Activated CD4-positive, alpha-beta T cell treated with anti-CD3 and anti-CD28 coated beads for 4 hours (primary cell): ENCODE data around the gene TMEM236.

ENCODE experiments used
- DNase-seq, 2 donors: peaks; one replicate each; pipeline ENCODE4 v3.0.0-alpha.2; 2020

Gene TMEM236

DNA sequence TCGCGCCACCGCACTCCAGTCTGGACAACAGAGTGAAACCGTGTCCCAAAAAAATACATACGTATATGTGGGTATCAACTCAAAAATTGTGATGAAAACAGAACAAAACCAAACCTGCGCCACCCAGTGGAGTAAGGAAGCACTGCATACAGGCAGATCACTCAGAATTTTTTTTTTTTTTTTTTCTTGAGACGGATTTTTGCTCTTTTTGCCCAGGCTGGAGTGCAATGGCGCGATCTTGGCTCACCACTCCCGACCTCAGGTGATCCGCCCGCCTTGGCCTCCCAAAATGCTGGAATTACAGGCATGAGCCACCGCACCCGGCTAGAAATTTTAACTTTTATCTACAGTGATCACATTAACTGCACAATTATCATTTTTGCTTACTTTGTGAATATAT is 9.1 kb upstream of the TMEM236 start:
- peak; percentile 59 to 76 for DNase-seq

DNA sequence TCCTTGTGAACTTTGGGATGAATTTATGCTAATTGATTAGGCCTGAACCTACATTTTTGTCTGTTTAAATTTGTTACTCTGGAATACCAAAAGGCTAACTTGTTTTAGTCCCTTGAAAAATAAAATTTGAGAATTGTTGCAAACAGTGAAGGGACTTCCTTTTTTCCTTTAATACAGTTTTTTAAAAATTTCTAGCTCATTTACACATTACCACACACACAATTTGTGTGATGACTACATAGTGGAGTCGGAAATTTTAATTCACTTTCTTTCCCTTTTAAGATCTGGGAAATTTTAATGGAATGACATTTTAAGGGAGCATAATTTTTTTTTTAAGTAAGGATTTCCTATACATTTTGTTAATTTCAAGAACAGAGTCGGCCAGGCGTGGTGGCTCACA is 8.6 kb upstream of the TMEM236 start:
- DNase-seq: no peak

DNA sequence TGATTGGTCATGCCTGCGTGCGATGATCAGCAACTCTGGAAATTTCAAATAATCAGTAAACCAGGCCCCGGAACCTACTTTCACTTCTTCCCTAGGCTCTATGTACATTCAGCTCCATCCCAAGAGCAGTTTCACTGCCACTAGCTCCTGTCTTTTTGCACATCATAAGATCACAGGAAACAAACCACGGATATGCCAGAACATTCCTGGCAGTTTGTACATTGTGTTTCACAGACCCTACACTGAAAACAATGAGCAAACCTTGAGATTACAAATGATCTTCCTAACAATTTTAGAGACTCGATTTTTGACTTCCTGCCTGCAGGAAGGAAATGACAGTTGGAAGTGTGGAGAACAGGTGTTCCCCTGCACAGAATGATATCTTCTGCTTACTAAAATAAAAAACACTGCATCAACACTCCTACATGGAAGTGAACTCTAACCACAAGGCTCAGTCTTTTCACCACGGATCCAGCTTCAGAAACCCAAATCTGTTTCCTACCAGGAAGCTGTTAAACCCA is 7.6 kb upstream of the TMEM236 start:
- DNase-seq: no peak

DNA sequence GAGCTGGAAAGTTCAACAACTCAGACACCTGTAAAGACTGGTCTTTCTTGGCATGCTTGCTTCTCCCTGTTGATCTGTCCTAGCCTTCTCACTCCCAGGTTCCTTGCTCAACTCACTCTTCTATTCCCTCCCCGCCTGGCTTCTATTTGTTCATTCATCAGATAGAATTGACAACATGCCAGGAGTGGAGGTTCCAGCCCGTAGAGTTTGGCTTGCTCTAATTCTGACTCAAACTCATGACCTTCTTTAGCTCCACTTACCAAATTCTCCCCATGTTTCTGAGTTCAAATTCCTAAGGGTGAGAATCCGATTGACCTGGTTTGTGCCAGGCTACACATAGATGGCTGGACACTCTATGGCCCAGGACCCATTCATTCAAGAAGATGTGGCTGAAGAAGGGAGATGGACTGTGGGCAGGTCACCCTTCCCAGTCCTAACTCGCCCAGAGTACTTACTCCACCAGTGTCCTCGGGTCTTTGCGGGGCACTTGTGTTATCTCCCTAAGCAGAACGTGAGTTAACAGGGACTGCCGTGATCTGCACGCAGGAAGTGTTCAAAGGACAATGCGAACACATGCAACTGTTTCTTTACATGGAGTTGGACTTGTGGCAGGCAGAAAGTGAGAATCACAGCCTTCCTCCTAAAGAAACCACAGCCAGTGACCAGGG is 4.0 kb upstream of the TMEM236 start:
- DNase-seq: no peak

DNA sequence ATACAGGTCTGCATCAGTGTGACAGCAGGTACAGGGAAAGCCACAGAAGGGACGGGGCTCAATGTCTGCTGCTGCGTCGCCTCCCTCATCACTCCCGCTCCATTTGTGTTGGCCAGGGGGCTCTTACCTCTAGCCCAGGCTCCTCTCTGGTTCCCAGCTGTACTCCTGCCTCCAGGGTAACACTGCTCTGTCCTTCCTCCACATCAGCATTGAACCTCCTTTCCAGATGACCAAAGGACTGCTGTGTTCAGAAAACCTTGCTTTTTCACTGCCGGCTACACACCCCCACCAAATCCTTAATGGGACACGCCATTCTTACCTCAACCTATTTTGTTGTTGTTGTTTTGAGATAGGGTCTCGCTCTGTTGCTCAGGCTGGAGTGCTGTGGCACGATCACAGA is 2.1 kb upstream of the TMEM236 start:
- no peak for DNase-seq

DNA sequence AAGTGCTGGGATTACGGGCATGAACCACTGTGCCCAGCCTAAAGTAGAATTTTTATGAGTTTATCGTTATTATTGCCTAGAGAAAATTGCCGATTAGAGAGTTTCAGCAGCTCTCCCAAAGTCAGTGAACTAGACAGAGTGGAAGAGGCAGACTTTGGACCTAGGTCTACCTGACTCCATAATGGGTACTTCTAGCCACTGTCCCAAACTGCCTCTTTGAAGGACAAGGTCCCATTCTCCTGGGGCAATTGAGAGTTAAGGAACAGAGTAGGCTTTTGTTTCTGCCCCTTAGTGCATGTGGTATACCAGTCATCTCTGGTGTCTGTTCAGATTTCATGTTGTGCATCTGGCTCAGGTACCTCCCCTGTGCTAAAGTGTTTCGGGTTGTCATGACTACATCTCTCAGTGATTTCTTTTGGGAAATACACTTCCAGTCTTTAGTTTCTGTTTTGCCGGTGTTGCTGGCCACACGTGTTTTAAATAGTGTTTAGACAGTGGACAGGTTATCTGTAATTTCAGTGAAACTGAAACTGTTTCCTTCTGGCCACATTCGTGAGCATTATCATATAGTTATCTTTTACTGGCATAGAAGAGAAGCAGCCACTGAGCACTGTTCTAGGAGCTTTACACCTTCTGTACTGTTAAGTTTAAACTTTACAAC is 4.7 kb downstream of the TMEM236 start:
- no peak for DNase-seq

DNA sequence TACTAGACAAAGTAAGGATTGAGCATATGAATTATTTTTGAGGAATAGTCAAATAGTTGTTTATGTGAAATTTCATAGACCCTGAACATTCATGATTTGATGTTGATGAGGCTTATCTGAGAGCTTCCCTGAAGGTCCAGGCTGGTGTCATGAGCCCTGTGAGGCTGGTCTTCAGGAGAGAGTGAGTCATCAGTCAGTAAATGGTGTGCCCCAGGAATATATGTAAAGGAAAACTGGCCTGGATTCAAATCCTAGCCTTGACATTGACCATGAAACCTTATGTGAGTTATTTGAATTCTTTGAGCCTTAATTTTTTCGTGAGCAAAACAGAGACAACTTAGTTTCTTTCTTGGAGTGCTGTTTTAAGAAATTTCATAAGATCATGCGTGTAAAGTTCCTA is 6.2 kb downstream of the TMEM236 start:
- DNase-seq: no peak

DNA sequence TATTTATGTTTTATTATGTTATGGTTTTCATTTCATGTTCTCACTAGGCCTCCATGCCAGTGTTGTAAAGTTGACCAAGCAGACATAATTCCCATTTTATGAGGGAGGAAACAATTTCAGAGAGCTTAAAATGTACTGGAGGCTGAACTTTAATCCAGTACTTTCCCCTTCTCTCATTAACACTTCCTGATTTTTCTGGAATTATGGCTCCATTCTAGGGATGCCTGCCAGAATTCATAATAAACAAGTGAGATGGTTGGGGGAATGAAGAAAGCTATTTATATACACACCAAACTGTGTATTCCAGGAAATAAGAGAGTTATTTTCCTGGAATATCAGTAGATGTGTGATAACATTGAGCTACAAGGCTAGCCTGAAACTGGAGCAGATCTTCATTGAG is 6.9 kb downstream of the TMEM236 start:
- no peak for DNase-seq

DNA sequence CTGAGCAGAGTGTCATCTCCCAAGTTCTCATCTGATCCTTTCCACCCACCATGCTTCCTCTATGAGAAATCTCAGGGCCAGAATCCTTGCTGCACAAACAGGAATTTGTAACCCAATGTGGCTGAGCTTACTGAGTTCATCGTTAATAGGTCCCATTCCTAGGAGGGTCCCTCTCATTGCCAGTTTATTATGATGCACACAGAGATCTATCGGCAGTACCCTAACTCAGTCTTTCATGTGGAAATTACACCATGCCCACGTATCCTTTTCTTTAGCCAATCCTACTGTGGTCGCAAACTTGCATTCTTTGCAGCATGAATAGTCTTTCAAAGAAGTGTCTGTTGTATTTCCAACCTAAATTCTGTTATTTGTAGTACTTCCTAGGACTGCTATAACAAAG is 12.1 kb downstream of the TMEM236 start:
- no peak for DNase-seq

DNA sequence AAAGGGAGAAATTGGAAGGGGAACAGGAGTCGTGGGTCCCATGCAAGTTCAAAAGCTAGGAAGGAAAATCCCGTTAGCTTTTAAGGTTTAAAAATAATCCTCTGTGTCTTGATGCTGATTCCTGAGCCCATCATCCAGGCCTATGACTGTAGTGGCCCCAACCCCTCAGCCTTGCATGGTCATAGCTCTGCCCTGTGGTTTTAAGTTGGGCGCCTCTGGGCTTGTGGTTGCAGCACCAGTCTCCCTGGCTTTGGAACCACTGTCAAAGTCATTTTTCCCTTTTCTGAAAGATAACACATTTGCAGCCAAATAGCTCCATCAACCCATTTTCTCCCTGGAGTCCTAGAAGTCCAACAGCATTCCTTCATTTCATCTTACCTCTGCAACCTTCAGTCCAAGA is 13.6 kb downstream of the TMEM236 start:
- no peak for DNase-seq

DNA sequence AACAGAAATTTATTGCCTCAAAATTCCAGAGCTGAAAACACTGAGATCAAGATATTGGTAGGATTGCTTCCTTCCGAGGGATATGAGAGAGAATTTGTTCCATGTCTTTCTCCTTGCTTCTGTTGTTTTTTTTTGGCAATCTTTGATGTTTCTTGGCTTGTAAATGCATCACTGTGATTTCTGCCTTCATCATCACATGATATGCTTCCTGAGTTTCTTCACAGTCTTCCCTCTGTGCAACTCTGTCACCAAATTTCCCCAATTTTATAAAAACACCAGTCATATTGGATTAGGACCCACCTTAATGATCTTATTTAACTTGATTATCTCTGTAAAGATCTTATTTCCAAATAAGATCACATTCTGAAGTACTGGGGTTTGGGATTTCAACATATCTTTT is 14.7 kb downstream of the TMEM236 start:
- no peak for DNase-seq

DNA sequence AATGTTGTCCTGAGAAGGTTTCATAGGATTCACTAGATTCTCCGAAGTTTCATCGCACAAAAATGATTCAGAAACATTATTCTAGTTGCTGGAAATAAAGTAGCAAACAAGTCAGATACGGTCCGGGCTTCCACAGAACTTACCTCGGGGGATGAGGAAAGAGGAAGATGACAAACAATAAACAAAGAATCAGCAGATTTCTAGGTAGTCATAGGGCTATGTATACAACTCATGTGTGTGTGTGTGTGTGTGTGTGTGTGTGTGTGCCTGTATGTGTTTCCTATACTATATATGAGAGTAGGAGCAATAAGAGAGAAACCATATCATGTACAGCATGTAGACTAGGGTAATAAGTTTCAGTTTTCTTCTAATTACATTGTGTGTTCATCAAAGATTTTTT is 16.5 kb downstream of the TMEM236 start:
- no peak for DNase-seq

DNA sequence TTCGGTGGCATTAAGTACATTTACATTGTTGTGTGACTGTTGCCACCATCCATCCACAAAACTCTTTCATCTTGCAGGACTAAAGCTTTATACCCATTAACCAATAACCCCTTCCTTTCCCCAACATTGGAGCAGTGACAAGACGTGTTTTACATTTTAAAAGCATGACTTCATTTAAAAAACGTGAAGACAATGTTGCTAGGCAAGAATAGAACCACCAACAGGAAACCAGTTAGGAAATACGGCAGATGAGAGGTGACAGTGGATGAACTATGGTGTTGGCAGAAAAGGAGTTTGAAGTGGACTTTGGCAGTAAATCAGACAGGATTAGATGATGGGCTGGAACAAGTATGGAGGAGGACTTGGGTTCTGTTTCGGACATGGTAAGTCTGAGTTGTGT is 17.0 kb downstream of the TMEM236 start:
- DNase-seq: no peak

DNA sequence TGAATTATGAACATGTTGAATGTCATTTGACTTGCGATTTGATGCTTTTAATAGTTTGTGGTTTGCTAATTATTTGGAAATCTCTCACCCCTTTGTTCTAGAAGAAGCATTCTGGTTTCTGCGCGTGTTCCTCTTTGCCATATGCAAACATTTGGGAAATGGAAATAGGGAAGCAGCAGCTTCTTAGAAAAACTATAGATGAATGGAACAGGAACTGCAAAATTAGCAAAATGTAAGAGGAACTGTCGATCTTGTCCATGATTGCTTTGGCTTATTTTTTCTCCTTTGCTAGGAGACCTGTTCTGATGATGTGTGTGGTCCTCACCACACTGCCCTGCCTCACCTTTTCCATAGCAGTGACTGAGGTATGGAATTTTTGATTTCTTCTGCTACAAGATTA is 19.0 kb downstream of the TMEM236 start:
- DNase-seq: no peak

DNA sequence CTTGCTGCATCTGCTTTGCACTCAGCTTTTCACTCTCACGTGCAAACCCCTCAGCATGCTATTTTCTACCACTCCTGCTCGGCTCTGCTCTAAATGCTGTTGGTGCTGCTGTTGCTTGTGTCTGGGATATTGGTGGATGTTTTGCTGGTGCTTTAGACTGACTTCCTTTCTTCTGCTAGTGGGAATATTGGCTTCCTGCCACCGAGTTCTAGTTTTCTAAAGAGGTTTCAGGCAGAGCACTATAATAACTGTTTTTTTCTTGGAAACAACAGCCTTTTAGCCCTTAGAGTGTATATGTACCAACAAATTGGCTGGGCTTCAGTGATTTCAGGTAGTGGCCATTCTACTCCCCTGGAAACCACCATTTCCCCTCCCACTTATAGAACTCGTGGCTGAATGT is 27.8 kb downstream of the TMEM236 start:
- DNase-seq: no peak

DNA sequence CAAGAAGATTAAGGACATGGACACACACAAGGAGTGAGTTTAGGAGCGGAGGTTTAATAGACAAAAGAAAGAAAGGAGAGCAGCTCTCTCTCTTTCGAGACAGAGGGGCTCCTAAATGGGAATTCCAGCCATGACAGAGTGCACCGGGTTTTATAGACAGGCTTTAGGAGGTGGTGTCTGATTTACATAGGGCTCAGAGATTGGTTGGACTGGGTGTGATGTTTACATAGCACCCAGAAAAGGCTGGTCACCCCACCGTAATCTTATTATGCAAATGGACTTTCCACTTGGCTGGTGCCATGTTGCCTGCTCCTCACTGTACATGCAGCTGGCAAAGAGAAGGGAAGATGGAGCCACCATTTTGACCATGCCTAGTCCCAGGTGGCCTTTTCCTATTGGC is 28.7 kb downstream of the TMEM236 start:
- DNase-seq: no peak

DNA sequence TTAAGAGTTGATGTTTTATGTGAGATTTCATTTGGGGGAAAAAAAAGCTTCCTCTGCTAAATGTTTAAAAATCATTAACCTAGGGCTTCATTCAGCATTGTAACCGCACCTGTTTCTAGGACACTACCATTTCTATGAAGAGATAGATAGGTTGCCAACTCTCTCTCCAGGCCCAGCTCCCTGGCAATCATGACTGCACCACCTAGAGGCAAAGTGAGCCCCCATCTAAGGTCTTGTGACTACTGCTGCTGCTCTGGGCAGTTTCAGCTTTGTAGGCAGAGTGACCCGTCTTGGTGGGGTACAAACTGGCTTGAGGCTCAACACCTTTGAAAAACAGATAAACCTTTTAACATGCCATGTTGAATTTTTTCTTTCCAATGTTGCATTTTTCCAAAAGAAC is 29.9 kb downstream of the TMEM236 start:
- no peak for DNase-seq

DNA sequence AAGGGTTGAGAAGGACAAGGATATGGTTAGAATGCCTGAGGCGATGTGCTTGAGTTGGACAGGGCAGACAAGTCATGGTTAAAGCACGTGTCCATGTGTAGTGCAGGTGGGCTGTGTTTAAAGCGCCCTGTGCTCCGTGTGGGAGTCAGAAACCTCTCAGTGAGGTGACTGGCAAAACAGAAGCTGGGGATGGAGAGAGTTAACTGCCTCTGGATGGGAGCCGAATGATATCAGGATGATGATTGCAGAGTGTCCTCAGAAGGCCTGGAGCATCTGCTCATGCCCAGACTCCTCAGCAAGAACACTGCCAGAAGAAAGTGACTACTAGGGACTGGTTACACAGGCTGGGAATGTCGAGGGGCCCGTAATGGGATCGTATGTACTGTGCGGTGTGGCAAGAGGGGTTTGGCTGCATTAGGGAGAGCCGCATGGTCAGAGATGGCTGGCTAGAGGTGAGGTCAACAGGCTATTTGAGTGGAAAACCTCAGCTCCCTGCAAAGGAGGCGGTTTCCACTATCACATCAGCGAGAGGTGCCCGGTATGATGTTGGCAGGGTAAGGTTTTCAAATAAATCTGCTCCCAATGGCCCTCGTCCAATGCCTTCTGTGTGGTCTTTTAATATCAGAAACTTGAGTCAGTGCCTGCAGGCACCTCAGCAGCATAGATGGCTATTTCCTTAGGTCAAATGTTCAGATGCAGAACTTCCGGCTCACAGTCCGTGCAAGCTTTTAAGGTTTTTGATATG is 31.1 kb downstream of the TMEM236 start:
- no peak for DNase-seq

DNA sequence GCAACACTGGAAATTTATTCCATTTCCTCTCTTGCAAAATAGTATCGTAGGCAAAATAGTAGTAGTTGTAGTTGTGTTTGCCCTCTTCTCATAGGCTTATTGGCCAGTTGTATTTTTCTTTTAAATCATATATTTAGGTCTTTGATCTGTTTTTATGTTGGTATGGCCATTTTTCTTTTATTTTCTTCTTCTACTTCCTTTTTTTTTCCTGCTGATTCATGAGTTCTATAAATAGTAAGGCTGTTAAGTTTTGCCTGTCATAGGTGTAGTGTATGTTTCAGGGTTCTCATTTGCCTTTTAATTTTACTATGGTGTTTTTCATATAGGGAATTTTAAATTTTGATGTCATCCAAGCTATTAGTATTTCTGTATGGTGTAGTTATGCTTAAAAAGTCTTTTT is 31.8 kb downstream of the TMEM236 start:
- no peak for DNase-seq

DNA sequence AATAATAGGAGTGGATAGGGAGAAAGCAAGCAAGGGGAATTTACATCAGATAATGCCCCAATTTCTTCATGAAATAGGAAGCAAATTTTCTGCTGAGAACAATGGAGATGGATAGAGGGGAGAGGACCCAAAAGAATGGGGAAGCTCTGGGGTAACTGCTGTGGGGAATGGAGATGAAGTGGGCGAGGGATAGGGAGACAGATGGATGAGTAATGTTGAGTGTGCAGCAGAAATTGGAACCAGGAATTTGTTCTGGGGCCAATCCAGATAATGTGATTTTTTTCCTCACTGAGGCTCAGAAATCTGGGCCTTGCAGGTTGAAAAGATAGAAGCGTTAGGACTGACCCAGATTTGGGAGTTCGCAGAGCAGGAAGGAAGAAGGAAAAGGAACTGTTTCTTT is 32.7 kb downstream of the TMEM236 start:
- no peak for DNase-seq

DNA sequence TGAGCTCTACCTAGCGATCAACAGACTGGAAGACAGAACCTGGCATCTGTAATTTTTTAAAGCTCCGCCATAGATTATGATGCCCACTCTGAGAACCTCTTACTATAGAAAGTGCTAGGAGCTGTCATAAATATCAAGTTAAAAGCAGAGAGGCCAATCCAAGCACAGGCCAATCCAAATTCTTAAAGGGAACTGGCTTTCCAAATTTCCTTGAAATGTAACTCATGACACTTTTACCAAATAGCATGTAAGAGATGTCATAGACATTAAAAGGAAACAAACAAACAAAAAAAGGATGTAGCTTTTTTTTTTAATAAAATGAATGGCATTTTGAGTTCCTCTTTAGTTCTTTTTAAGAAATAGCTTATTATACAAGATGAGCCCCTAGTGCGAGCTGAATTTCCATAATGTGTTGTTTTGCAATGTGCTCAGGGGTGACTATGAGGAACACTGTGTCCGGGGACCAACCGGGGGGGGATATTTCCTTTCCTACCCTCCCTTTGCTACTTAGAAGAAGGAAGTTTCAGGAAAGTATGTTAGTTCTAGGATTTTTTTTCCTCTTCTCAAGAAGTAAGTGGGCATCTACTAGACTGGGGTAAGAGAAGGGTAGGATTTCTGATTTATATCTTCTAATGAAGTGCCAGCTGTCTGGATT is 33.4 kb downstream of the TMEM236 start:
- no peak for DNase-seq

DNA sequence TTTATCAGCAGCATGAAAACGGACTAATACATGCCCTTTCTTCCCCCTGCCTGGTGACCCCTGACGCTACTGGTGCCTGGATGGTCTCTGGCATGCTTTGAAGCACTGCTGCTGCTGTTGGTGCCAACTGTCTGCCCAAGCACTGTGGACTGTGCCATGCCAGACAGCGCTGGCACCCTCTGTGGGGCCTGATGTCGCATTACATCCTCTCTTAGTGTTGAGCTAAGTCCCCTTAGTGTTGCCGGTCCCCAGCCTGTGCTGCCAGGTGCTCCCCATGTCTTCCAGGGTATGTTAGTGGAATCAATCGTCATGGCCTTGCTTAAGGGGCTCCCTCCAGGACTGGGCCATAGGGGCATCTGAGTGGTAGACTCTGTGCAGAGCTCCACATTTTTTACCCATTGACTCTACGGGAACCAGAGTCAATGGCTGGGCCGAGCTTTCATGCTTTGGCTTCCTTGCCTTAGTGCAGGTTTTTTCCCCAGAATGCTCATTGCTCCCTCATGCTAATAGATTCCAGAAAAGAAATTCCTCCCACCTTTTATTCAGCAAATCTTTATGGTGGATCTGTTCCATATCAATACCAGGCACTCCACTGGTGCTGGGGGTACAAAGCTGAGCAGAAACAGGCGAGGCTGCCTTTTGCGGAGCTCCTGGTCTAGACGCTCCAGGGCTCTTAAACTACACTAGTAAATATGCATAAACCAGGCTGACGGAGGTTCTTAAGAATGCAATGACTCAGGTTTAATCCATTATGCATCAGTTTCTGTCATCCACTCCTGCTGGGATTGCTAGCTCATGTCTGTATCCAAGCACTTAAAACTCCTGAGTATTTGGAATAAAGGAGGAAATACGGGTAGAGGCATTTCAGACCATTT is 35.3 kb downstream of the TMEM236 start:
- DNase-seq: no peak

DNA sequence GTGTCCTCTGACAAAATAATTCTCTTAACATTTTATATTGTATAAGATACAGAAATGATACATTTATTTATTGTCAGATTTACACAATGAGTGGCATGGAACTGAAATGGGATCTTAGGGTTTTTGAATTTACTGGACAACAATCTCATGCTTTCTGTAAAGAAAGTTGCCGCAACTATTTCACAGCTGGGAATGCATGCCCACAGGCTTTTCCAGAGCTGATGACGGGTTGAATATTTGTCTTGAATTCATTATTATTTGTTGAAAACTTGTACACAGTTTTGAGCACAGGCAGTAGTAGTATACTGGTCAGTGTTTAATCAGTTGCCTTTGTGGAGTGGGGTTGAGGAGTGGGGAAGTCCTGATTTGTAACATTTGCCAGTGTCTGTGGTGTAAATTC is 36.6 kb downstream of the TMEM236 start:
- DNase-seq: no peak
